K562 (cell line): ENCODE data around the gene CCDC85B. TPM values are rescaled to one million over a fixed set of nuclear protein-coding genes. Genes with fewer than 3 reads are reported as not detected.

Source experiments
- BCL6 ChIP-seq: fragments of 250-450 bp; sonication (Bioruptor Pico); IDR thresholded peaks from 2 replicates; pipeline ENCODE4 v1.4.0; 2020
- BRCA1 ChIP-seq, 2 experiments: fragments of 450-650 bp in 1 of 2; sonication (generic) in 1 of 2; formaldehyde crosslinking in 1 of 2; IDR thresholded peaks; 2 replicates each; pipeline versions ENCODE4 v1.5.0 to v1.6.1; 2017 to 2020; ENCODE audit warnings: mild to moderate bottlenecking in 1 of 2, missing genetic modification reagents in 1 of 2
- CBFA2T2 ChIP-seq: fragments of 450-650 bp; conservative IDR thresholded peaks from 2 replicates; pipeline ENCODE4 v1.6.1; 2017; ENCODE audit warnings: mild to moderate bottlenecking
- ETV5 ChIP-seq: sonication (generic); formaldehyde crosslinking; IDR thresholded peaks from 2 replicates; pipeline ENCODE4 v1.4.0; 2020; ENCODE audit warnings: low read depth, mild to moderate bottlenecking, missing genetic modification reagents
- FOXJ3 ChIP-seq: sonication (generic); formaldehyde crosslinking; IDR thresholded peaks from 2 replicates; pipeline ENCODE4 v1.4.0; 2020; ENCODE audit warnings: mild to moderate bottlenecking, missing genetic modification reagents
- HLTF ChIP-seq: fragments of 450-650 bp; IDR thresholded peaks from 2 replicates; pipeline ENCODE4 v1.6.1; 2016
- LCOR ChIP-seq: sonication (generic); formaldehyde crosslinking; IDR thresholded peaks from 2 replicates; pipeline ENCODE4 v1.8.0; 2022; ENCODE audit warnings: mild to moderate bottlenecking, missing genetic modification reagents
- MAFK ChIP-seq: IDR thresholded peaks from 2 replicates; pipeline ENCODE4 v1.6.1; 2011; ENCODE audit warnings: low read length, improper control_type of control experiment
- MAZ ChIP-seq, 2 experiments: fragments of 450-650 bp in 1 of 2; sonication (generic) in 1 of 2; formaldehyde crosslinking; IDR thresholded peaks in 1 of 2; conservative IDR thresholded peaks in 1 of 2; 2 replicates each; pipeline versions ENCODE4 v1.4.0 to v1.5.0; 2020; ENCODE audit warnings: mild to moderate bottlenecking in 1 of 2, missing genetic modification reagents in 1 of 2
- MNT ChIP-seq, 2 experiments: fragments of 450-650 bp; conservative IDR thresholded peaks; 2 replicates each; pipeline ENCODE4 v1.6.1; 2017; ENCODE audit warnings: mild to moderate bottlenecking in 2 of 2, moderate library complexity in 2 of 2
- NCOA1 ChIP-seq: fragments of 450-650 bp; IDR thresholded peaks from 2 replicates; pipeline ENCODE4 v1.6.1; 2016; ENCODE audit warnings: low read depth
- RFX1 ChIP-seq: fragments of 450-650 bp; IDR thresholded peaks from 2 replicates; pipeline ENCODE4 v1.6.1; 2016; ENCODE audit warnings: mild to moderate bottlenecking, moderate library complexity
- TEAD4 ChIP-seq, 2 experiments: sonication (generic) in 1 of 2; formaldehyde crosslinking in 1 of 2; IDR thresholded peaks; 2 replicates each; pipeline versions ENCODE4 v1.6.1 to v1.8.0; 2012 to 2022; ENCODE audit warnings: borderline replicate concordance in 1 of 2, inconsistent platforms in 1 of 2, low read length in 1 of 2, mild to moderate bottlenecking in 1 of 2, missing genetic modification reagents in 1 of 2
- ZNF232 ChIP-seq: sonication (generic); formaldehyde crosslinking; IDR thresholded peaks from 2 replicates; pipeline ENCODE4 v1.8.0; 2022; ENCODE audit warnings: mild to moderate bottlenecking, missing genetic modification reagents
- ZNF583 ChIP-seq: fragments of 250-450 bp; sonication (Bioruptor Pico); IDR thresholded peaks from 2 replicates; pipeline ENCODE4 v1.4.0; 2020
- ZNF778 ChIP-seq: fragments of 450-650 bp; formaldehyde crosslinking; IDR thresholded peaks from 2 replicates; pipeline ENCODE4 v1.4.0; 2020; ENCODE audit warnings: mild to moderate bottlenecking, moderate library complexity
- polyA plus RNA-seq, 8 experiments: library from polyadenylated mRNA; depleted of rRNA in 4 of 8; stranded (reverse) in 5 of 8; unstranded in 3 of 8; fragments of >200 nt; fragmentation: Nextera tagmentation in 2 of 8; fragmentation: Illumina TruSeq in 1 of 8; extraction: Ambion mirVana in 2 of 8; extraction: Trizol in 1 of 8; gene quantifications; 2 replicates each; pipeline versions ENCODE4 v1.2.1 to v1.2.3, GENCODE V29; 2011 to 2014; ENCODE audit warnings: inconsistent platforms in 1 of 8, missing spikeins in 1 of 8
- total RNA-seq, 7 experiments: library from RNA; depleted of rRNA in 6 of 7; stranded (reverse); fragments of >200 nt in 6 of 7; fragmentation: Illumina TruSeq in 2 of 7; extraction: Trizol in 2 of 7; gene quantifications; 2 replicates each; pipeline versions ENCODE4 v1.2.1 to v1.2.3, GENCODE V29; 2011 to 2021; ENCODE audit warnings: low replicate concordance in 1 of 7
- TF ChIP-seq, protein P1 (sequence below): fragments of 250-450 bp; sonication (Bioruptor Pico); IDR thresholded peaks from 2 replicates; pipeline ENCODE4 v1.4.0; 2020; ENCODE audit warnings: borderline replicate concordance
- TF ChIP-seq, protein P2 (sequence below): fragments of 250-450 bp; sonication (Bioruptor Pico); IDR thresholded peaks from 2 replicates; pipeline ENCODE4 v1.8.0; 2022; ENCODE audit warnings: moderate library complexity, mild to moderate bottlenecking, inconsistent platforms
- TF ChIP-seq, protein P3 (sequence below): sonication (generic); formaldehyde crosslinking; IDR thresholded peaks from 2 replicates; pipeline ENCODE4 v1.8.0; 2023; ENCODE audit warnings: mild to moderate bottlenecking, missing genetic modification reagents

The CCDC85B gene
- total and polyA plus RNA-seq, 9 of the 15 experiments (the other 6 are each of a cell fraction or from before 2014, with no cell fraction given), result 0.14 to 138 (median 6.2) TPM

- TF ChIP-seq, protein P1, sequence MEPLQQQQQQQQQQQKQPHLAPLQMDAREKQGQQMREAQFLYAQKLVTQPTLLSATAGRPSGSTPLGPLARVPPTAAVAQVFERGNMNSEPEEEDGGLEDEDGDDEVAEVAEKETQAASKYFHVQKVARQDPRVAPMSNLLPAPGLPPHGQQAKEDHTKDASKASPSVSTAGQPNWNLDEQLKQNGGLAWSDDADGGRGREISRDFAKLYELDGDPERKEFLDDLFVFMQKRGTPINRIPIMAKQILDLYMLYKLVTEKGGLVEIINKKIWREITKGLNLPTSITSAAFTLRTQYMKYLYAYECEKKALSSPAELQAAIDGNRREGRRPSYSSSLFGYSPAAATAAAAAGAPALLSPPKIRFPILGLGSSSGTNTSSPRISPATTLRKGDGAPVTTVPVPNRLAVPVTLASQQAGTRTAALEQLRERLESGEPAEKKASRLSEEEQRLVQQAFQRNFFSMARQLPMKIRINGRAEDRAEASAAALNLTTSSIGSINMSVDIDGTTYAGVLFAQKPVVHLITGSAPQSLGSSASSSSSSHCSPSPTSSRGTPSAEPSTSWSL (CRISPR knock-in tag), result 0 out of 2 replicates have a peak, but pooled peaks have one; percentile 58
- no peak for TF ChIP-seq HLTF
- no peak for TF ChIP-seq BCL6 (CRISPR knock-in tag)
- no peak for TF ChIP-seq CBFA2T2
- no peak for TF ChIP-seq MAFK
- TF ChIP-seq, protein P2, sequence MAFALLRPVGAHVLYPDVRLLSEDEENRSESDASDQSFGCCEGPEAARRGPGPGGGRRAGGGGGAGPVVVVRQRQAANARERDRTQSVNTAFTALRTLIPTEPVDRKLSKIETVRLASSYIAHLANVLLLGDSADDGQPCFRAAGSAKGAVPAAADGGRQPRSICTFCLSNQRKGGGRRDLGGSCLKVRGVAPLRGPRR, result no peak
- TF ChIP-seq ZNF778 (CRISPR knock-in tag), result no peak
- TF ChIP-seq NCOA1, result no peak; the same call in 1 of the 2 replicates
- peak; percentile 73 for TF ChIP-seq ETV5 (CRISPR knock-in tag)
- no peak for TF ChIP-seq FOXJ3 (CRISPR knock-in tag)
- TF ChIP-seq RFX1, result no peak
- peak; percentile 88 to 95 for TF ChIP-seq MAZ (CRISPR knock-in tag; conservative IDR thresholded peaks at IDR 0.05 in 1 of 2, IDR thresholded peaks at IDR 0.05 in 1 of 2)
- TF ChIP-seq TEAD4 (IDR thresholded peaks at IDR 0.05; ENCODE audit: low read length), result no peak
- TF ChIP-seq TEAD4 (CRISPR knock-in tag; IDR thresholded peaks at IDR 0.05; ENCODE audit: borderline replicate concordance), result no peak
- TF ChIP-seq ZNF232 (CRISPR knock-in tag), result no peak
- peak; percentile 66 to 82 for TF ChIP-seq MNT (conservative IDR thresholded peaks at IDR 0.05)
- TF ChIP-seq LCOR (CRISPR knock-in tag), result peak; percentile 20; the same call in 1 of the 2 replicates
- TF ChIP-seq BRCA1 (IDR thresholded peaks at IDR 0.05), result no peak
- peak; percentile 42; the same call in 1 of the 2 replicates for TF ChIP-seq BRCA1 (CRISPR knock-in tag; IDR thresholded peaks at IDR 0.05)
- TF ChIP-seq, protein P3, sequence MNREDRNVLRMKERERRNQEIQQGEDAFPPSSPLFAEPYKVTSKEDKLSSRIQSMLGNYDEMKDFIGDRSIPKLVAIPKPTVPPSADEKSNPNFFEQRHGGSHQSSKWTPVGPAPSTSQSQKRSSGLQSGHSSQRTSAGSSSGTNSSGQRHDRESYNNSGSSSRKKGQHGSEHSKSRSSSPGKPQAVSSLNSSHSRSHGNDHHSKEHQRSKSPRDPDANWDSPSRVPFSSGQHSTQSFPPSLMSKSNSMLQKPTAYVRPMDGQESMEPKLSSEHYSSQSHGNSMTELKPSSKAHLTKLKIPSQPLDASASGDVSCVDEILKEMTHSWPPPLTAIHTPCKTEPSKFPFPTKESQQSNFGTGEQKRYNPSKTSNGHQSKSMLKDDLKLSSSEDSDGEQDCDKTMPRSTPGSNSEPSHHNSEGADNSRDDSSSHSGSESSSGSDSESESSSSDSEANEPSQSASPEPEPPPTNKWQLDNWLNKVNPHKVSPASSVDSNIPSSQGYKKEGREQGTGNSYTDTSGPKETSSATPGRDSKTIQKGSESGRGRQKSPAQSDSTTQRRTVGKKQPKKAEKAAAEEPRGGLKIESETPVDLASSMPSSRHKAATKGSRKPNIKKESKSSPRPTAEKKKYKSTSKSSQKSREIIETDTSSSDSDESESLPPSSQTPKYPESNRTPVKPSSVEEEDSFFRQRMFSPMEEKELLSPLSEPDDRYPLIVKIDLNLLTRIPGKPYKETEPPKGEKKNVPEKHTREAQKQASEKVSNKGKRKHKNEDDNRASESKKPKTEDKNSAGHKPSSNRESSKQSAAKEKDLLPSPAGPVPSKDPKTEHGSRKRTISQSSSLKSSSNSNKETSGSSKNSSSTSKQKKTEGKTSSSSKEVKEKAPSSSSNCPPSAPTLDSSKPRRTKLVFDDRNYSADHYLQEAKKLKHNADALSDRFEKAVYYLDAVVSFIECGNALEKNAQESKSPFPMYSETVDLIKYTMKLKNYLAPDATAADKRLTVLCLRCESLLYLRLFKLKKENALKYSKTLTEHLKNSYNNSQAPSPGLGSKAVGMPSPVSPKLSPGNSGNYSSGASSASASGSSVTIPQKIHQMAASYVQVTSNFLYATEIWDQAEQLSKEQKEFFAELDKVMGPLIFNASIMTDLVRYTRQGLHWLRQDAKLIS (CRISPR knock-in tag), result peak; percentile 6; the same call in 1 of the 2 replicates
- peak; percentile 63; the same call in 1 of the 2 replicates for TF ChIP-seq ZNF583 (CRISPR knock-in tag)
These were observed 30.0 kb upstream of the CCDC85B start, which contains the start of gene MUS81 (continued) for GRCh38 chr11:65860278-65861164.
